K562 (cell line): ENCODE measurements around the gene TMEM229B. TPM values are rescaled to one million over a fixed set of nuclear protein-coding genes. Genes with fewer than 3 reads are reported as not detected.

Experiments
- ATAC-seq: fragments of 200-7000 bp; cut with Tn5 transposase; 3 replicates; pipeline ENCODE4 v1.9.1; 2020; ENCODE audit warnings: moderate library complexity
- BruUV-seq: library from RNA; stranded (reverse); fragments of 400-500 nt; replicated peaks from 2 replicates; lab custom pipeline; 2021; lab: Mats Ljungman, UMichigan
- CTCF ChIA-PET: fragments of 300-600 bp; formaldehyde crosslinking; extraction: SDS; loops from one replicate; lab custom pipeline; 2021; ENCODE audit warnings: low intra/inter-chr PET ratio; lab: Yijun Ruan, JAX
- POLR2A ChIA-PET: fragments of 300-600, 350-650 bp; sonication (Branson Sonifier 250); formaldehyde crosslinking; extraction: SDS; loops from one replicate; lab custom pipeline; 2021; ENCODE audit warnings: antibody characterized with exemption, inconsistent platforms; lab: Yijun Ruan, JAX
- DNase-seq, 4 experiments: peaks; one replicate each; pipeline versions ENCODE4 v3.0.0 to v3.0.0-alpha.2; 2011 to 2018; ENCODE audit warnings: low spot score in 3 of 4, mixed read lengths in 3 of 4; ENCODE audit errors: extremely low read depth in 1 of 4
- FAIRE-seq: peaks from 2 replicates; lab custom pipeline; 2011; peaks lifted over from hg19 to GRCh38; lab: Jason Lieb, UNC
- H2AFZ ChIP-seq: 2 replicates; pipeline ENCODE4 v1.6.0; 2011; ENCODE audit warnings: low read depth, low read length, control low read depth, inconsistent platforms
- H3K27ac ChIP-seq: fragments of 200-600 bp; 3 replicates; pipeline ENCODE4 v1.8.0; 2011; ENCODE audit warnings: low read depth, mild to moderate bottlenecking, control low read depth, inconsistent platforms, low read length, moderate library complexity, mixed read lengths; ENCODE audit errors: extremely low read depth
- H3K27me3 ChIP-seq, 2 experiments: fragments of 300-600 bp in 1 of 2; 2 replicates in 1 of 2; 3 replicates in 1 of 2; pipeline versions ENCODE4 v1.6.0 to v1.8.0; 2011; ENCODE audit warnings: inconsistent platforms in 2 of 2, low read length in 2 of 2, mild to moderate bottlenecking in 1 of 2, mixed read lengths in 1 of 2, moderate library complexity in 1 of 2; ENCODE audit not compliant: control insufficient read depth in 2 of 2, insufficient read depth in 2 of 2
- H3K36me3 ChIP-seq: fragments of 300-600 bp; 3 replicates; pipeline ENCODE4 v1.8.0; 2011; ENCODE audit warnings: mild to moderate bottlenecking, low read length, inconsistent platforms; ENCODE audit not compliant: control insufficient read depth, insufficient read depth
- H3K4me1 ChIP-seq, 2 experiments: fragments of 200-600 bp in 1 of 2; replicated peaks in 1 of 2; 2 replicates in 1 of 2; 3 replicates in 1 of 2; pipeline versions ENCODE4 v1.5.1 to v1.8.0; 2011; ENCODE audit warnings: inconsistent platforms in 2 of 2, low read length in 2 of 2, mild to moderate bottlenecking in 1 of 2, mixed read lengths in 1 of 2, moderate library complexity in 1 of 2; ENCODE audit not compliant: control insufficient read depth in 2 of 2, insufficient read depth in 2 of 2
- H3K4me2 ChIP-seq: 2 replicates; pipeline ENCODE4 v1.6.1; 2011; ENCODE audit warnings: low read length, control low read depth, inconsistent platforms, mixed read lengths; ENCODE audit not compliant: insufficient read depth
- H3K4me3 ChIP-seq: fragments of 200-600 bp; sonication (generic), shearing (Covaris generic); 2 replicates; pipeline ENCODE4 v1.5.1; 2016; ENCODE audit warnings: control low read depth, inconsistent platforms
- H3K79me2 ChIP-seq: fragments of 200-600 bp; 3 replicates; pipeline ENCODE4 v1.8.0; 2011; ENCODE audit warnings: low read length, inconsistent platforms; ENCODE audit not compliant: control insufficient read depth, insufficient read depth
- H3K9ac ChIP-seq, 2 experiments: 2 replicates each; pipeline versions ENCODE4 v1.6.0 to v1.6.1; 2011; ENCODE audit warnings: low read depth in 2 of 2, low read length in 2 of 2, control low read depth in 1 of 2, inconsistent platforms in 1 of 2, mild to moderate bottlenecking in 1 of 2, mixed read lengths in 1 of 2; ENCODE audit not compliant: insufficient read depth in 1 of 2
- H3K9me1 ChIP-seq: one replicate; pipeline ENCODE4 v1.6.0; 2011; ENCODE audit warnings: inconsistent platforms, mild to moderate bottlenecking, low read length, moderate library complexity; ENCODE audit not compliant: control insufficient read depth, insufficient read depth
- H3K9me3 ChIP-seq: replicated peaks from 2 replicates; pipeline ENCODE4 v1.5.1; 2011; ENCODE audit warnings: low read depth, low read length, inconsistent platforms; ENCODE audit not compliant: control insufficient read depth, insufficient read depth
- H4K20me1 ChIP-seq: replicated peaks from 2 replicates; pipeline ENCODE4 v1.6.1; 2011; ENCODE audit warnings: low read length, inconsistent platforms, mixed read lengths; ENCODE audit not compliant: control insufficient read depth, insufficient read depth
- BHLHE40 ChIP-seq: IDR thresholded peaks from 2 replicates; pipeline ENCODE4 v1.6.1; 2011; ENCODE audit warnings: low read length, improper control_type of control experiment
- CEBPB ChIP-seq: fragments of 450-650 bp; IDR thresholded peaks from 2 replicates; pipeline ENCODE4 v1.6.1; 2016; ENCODE audit warnings: missing genetic modification characterization, missing compliant biosample characterization
- CTCFL ChIP-seq: IDR thresholded peaks from 2 replicates; pipeline ENCODE4 v1.6.1; 2011; ENCODE audit warnings: borderline replicate concordance, low read depth, mild to moderate bottlenecking, moderate library complexity, low read length; ENCODE audit not compliant: insufficient read depth, poor library complexity, severe bottlenecking
- ESRRB ChIP-seq: fragments of 250-450 bp; sonication (Bioruptor Pico); IDR thresholded peaks from 2 replicates; pipeline ENCODE4 v1.5.0; 2020; ENCODE audit warnings: mild to moderate bottlenecking, moderate library complexity, borderline replicate concordance
- GTF2A2 ChIP-seq: IDR thresholded peaks from 2 replicates; pipeline ENCODE4 v1.6.1; 2016; ENCODE audit warnings: mild to moderate bottlenecking, missing genetic modification characterization, missing compliant biosample characterization
- NELFE ChIP-seq: IDR thresholded peaks from 2 replicates; pipeline ENCODE4 v1.6.1; 2011; ENCODE audit warnings: mild to moderate bottlenecking; ENCODE audit not compliant: insufficient read depth, insufficient read length
- NFE2L1 ChIP-seq: fragments of 450-650 bp; IDR thresholded peaks from 2 replicates; pipeline ENCODE4 v1.6.1; 2016; ENCODE audit warnings: missing genetic modification characterization, low read depth, mild to moderate bottlenecking, missing compliant biosample characterization, moderate library complexity, borderline replicate concordance
- NFIC ChIP-seq: fragments of 450-650 bp; IDR thresholded peaks from 2 replicates; pipeline ENCODE4 v1.6.1; 2017; ENCODE audit warnings: mild to moderate bottlenecking, inconsistent platforms
- SMARCB1 ChIP-seq: IDR thresholded peaks from 2 replicates; pipeline ENCODE4 v1.6.1; 2011; ENCODE audit warnings: improper control_type of control experiment, low read depth; ENCODE audit not compliant: insufficient read length
- ZNF175 ChIP-seq: fragments of 200-800 bp; sonication (Bioruptor generic); IDR thresholded peaks from 2 replicates; pipeline ENCODE4 v1.6.1; 2016; ENCODE audit warnings: low read depth, mild to moderate bottlenecking, missing genetic modification characterization, missing compliant biosample characterization
- ZNF444 ChIP-seq: fragments of 250-450 bp; sonication (Bioruptor Pico); IDR thresholded peaks from 2 replicates; pipeline ENCODE4 v1.4.0; 2020; ENCODE audit warnings: mild to moderate bottlenecking, moderate library complexity
- ZNF696 ChIP-seq: fragments of 250-450 bp; sonication (Bioruptor Pico); conservative IDR thresholded peaks from 2 replicates; pipeline ENCODE4 v1.4.0; 2020; ENCODE audit warnings: mild to moderate bottlenecking, moderate library complexity
- ZNF785 ChIP-seq: fragments of 250-450 bp; sonication (Bioruptor Pico); IDR thresholded peaks from 2 replicates; pipeline ENCODE4 v1.4.0; 2020; ENCODE audit warnings: mild to moderate bottlenecking
- WGBS: fragments of 100-300 bp; shearing (Covaris generic); methylation state at CpG from one replicate; pipeline ENCODE4 v1.1.6; 2016; ENCODE audit warnings: low coverage, mixed read lengths; ENCODE audit not compliant: insufficient coverage; ENCODE audit errors: missing lambda C conversion rate; 5-methylcytosine and 5-hydroxymethylcytosine counted together
- in situ Hi-C: fragments of 300-500 bp; cut with MboI; formaldehyde crosslinking; loops from 4 replicates; pipeline ENCODE4 v1.15.0; 2018; ENCODE audit warnings: inconsistent platforms, mixed read lengths
- intact Hi-C: fragments of 100-400 bp; cut with micrococcal nuclease; formaldehyde crosslinking; loops from 2 replicates; pipeline ENCODE4 v1.14.2; 2022
- polyA plus RNA-seq, 8 experiments: library from polyadenylated mRNA; depleted of rRNA in 4 of 8; stranded (reverse) in 5 of 8; unstranded in 3 of 8; fragments of >200 nt; fragmentation: Nextera tagmentation in 2 of 8; fragmentation: Illumina TruSeq in 1 of 8; extraction: Ambion mirVana in 2 of 8; extraction: Trizol in 1 of 8; gene quantifications; 2 replicates each; pipeline versions ENCODE4 v1.2.1 to v1.2.3, GENCODE V29; 2011 to 2014; ENCODE audit warnings: inconsistent platforms in 1 of 8, missing spikeins in 1 of 8
- total RNA-seq, 7 experiments: library from RNA; depleted of rRNA in 6 of 7; stranded (reverse); fragments of >200 nt in 6 of 7; fragmentation: Illumina TruSeq in 2 of 7; extraction: Trizol in 2 of 7; gene quantifications; 2 replicates each; pipeline versions ENCODE4 v1.2.1 to v1.2.3, GENCODE V29; 2011 to 2021; ENCODE audit warnings: low replicate concordance in 1 of 7
- TF ChIP-seq, protein P1 (sequence below): fragments of 250-450 bp; sonication (Bioruptor Pico); IDR thresholded peaks from 2 replicates; pipeline ENCODE4 v1.4.0; 2020; ENCODE audit warnings: mild to moderate bottlenecking

The TMEM229B gene
- total and polyA plus RNA-seq, 9 of the 15 experiments (the other 6 are each of a cell fraction or from before 2014, with no cell fraction given), result not detected

DNA sequence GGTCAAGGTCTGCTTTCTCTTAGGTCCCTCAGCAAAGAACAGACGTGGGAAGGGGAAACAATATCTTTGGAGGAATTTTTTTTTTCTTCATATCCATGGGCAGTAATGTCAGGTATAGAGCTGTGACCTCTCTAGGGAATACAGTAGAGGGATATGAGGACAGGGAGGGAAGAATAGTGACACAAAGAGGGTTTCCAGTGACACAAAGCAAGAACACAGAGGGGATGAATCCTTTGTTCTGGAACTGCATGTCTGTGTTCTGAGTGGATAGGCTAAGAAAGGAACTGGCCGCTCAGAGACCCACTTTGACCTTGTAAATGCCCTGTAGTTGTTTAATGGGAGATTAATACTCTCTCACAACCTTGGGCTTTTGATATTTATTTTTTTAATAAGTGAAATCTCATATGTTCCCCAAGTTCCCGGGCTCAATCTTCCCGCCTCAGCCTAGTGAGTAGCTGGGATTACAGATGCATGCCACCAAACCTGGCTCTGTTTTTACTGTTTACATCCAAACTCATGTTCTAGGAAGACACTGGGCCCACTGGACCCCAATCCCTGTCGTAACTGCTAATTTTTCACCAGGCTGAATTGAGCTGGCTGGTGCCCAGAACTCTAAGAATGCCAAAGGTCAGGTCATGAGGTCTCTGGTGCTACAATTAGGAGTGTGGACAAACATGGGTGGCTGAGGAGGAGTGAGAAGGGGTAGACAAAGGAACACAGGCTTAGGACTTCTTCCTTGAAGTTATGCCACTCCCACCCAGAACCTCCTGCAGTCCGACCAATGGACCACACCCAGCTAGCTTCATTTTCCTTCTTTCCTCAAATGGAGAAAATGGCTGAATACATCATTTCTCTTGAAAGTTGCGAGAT is 35.5 kb upstream of the TMEM229B start:
- no TSS peak for BruUV-seq
- Histone ChIP-seq H4K20me1 (no peaks in the 10 kb centered on the region), H3K4me3 (no peak overlapping the region), H3K79me2 (no peaks in the 10 kb centered on the region), H3K27ac (no peak overlapping the region), H3K9ac (no peak overlapping the region), H3K4me1 (no peaks in the 10 kb centered on the region; a peak in 1 of 5 replicates), H3K36me3 (no peaks in the 10 kb centered on the region), H3K9me1 (no peaks in the 10 kb centered on the region), H3K4me2 (no peak overlapping the region), H2AFZ (no peak overlapping the region), H3K27me3 (peaks cover 6 to 23% of the 10 kb centered on the region in 2 experiments; a peak in 3 of 5 replicates), H3K9me3 (no peaks in the 10 kb centered on the region)
- in situ Hi-C loops, result no loop called here
- ATAC-seq, result no peak
- ChIA-PET CTCF (no interaction called here), POLR2A (no interaction called here)
- no peak for DNase-seq
- no peak for FAIRE-seq
- WGBS, result 0% methylated on average over 6 of the region's 7 CpGs
- intact Hi-C loops, result no loop called here
- TF ChIP-seq ESRRB (no peak), ZNF696 (CRISPR knock-in tag) (no peak), SMARCB1 (no peak), NFIC (no peak), NFE2L1 (tag) (no peak), ZNF785 (CRISPR knock-in tag) (no peak), ZNF444 (CRISPR knock-in tag) (no peak), CTCFL (no peak), BHLHE40 (no peak), CEBPB (tag) (no peak), GTF2A2 (tag) (no peak), ZNF175 (CRISPR knock-in tag) (no peak), NELFE (no peak)
- TF ChIP-seq, protein P1, sequence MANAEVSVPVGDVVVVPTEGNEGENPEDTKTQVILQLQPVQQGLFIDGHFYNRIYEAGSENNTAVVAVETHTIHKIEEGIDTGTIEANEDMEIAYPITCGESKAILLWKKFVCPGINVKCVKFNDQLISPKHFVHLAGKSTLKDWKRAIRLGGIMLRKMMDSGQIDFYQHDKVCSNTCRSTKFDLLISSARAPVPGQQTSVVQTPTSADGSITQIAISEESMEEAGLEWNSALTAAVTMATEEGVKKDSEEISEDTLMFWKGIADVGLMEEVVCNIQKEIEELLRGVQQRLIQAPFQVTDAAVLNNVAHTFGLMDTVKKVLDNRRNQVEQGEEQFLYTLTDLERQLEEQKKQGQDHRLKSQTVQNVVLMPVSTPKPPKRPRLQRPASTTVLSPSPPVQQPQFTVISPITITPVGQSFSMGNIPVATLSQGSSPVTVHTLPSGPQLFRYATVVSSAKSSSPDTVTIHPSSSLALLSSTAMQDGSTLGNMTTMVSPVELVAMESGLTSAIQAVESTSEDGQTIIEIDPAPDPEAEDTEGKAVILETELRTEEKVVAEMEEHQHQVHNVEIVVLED (CRISPR knock-in tag), result no peak
